NCI-H2171 treated with DMSO at 0.1 percent for 48 hours (cell line): Measurements from ENCODE around the gene COX7B.
"Not testable (repeated sequence)": the region's sequence is repeated elsewhere in the genome, so short reads cannot be mapped to it uniquely, and the experiment has no call there.

Experiments
- DNase-seq: peaks from one replicate; lab custom pipeline; 2025; lab: John Stamatoyannopoulos, UW

Gene COX7B, protein sequence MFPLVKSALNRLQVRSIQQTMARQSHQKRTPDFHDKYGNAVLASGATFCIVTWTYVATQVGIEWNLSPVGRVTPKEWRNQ

DNA sequence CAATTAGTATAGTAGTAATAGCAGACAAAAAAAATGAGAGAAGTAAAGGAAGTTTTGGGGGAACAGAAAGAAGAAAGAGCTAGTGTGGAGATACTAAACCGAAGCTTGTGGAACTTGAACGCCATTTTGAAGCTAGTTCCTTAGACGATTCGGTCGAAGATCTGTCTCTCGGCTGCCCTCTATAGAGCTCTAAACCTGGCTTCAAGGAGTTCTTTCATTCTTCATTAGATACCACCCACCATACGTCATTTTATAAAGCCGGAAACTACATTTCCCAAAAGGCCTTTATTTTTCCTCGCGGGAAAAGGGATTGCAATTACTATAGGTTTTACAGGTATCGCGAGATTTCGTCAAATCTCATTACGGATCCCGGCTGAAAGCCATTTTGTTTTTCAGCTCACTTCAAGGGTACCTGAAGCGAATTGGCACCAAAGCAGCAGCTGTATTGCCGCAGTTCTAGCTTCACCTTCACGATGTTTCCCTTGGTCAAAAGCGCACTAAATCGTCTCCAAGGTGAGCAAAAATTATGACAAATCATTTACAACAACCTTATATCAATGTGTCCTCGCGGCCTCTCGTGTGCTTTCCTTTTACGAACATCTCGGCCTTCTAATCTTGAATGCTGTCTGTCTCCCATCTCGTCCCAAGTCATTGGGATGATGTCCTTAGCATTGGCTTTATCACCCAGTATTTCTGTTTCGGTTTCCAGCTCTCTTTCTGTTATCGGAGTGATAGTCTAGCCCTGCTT, at the start of gene COX7B:
COX7B (plus strand) TSS at position 388 of the 748 bp plus-strand sequence; CDS start at position 474, 86 bp downstream.
- peak; percentile 94 for DNase-seq

DNA sequence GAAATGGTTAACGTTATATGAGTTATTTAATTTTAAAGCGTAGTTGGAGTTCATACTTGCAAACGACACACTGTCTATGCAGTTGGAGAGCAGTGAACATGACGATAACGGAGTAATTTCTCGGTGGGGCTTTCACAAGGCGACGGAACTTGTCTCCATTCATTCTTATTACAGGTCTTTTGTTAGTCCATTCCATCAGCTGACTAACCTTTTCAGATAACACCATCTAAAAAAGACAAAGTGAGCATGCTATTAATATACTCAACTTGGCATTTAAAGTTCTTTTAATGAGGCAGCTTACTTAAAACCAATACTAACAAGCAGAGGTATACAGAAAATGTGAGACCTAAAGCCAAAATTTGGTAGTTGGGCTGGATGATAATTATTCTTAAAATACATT, 23.9 kb upstream of the COX7B start:
- no peak for DNase-seq

DNA sequence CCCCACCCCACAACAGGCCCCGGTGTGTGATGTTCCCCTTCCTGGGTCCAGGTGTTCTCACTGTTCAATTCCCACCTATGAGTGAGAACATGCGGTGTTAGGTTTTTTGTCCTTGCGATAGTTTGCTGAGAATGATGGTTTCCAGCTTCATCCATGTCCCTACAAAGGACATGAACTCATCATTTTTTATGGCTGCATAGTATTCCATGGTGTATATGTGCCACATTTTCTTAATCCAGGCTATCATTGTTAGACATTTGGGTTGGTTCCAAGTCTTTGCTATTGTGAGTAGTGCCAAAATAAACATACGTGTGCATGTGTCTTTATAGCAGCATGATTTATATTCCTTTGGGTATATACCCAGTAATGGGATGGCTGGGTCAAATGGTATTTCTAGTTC, 17.9 kb upstream of the COX7B start:
- not testable (repeated sequence) for DNase-seq

DNA sequence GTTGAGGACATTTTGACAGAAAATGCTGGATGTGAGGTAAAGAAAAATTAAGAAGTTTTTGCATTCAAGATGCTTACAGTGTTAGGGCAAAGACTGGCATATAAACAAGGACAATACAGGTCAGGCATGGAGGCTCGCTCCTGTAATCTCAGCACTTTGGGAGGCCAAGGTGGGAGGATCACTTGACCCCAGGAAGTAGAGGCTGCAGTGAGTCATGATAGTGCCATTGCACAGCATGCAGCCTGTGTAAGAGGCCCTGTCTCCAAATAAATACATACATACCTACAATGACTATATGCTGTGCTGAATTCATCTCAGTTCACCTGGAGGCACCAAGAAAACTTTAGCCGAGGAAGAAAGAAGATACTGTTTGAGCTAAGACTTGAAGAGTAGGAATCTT, 6.4 kb upstream of the COX7B start:
- no peak for DNase-seq

DNA sequence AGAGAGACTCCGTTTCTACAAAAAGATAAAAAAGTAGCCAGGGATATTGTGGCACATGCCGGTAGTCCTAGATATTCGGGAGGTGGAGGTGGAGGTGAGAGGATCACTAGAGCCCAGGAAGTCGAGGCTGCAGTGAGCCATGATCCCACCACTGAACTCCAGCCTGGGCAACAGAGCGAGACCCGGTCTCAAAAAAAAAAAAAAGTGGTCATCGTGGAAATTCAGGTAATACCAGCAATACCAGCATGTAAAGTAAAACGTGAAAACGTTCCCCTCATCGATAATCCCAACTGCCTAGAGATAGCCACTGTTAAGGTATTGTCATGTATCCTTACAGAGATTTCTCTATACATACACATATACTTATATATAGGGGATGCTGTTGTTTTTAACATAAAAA, 5.6 kb upstream of the COX7B start:
- DNase-seq: no peak

DNA sequence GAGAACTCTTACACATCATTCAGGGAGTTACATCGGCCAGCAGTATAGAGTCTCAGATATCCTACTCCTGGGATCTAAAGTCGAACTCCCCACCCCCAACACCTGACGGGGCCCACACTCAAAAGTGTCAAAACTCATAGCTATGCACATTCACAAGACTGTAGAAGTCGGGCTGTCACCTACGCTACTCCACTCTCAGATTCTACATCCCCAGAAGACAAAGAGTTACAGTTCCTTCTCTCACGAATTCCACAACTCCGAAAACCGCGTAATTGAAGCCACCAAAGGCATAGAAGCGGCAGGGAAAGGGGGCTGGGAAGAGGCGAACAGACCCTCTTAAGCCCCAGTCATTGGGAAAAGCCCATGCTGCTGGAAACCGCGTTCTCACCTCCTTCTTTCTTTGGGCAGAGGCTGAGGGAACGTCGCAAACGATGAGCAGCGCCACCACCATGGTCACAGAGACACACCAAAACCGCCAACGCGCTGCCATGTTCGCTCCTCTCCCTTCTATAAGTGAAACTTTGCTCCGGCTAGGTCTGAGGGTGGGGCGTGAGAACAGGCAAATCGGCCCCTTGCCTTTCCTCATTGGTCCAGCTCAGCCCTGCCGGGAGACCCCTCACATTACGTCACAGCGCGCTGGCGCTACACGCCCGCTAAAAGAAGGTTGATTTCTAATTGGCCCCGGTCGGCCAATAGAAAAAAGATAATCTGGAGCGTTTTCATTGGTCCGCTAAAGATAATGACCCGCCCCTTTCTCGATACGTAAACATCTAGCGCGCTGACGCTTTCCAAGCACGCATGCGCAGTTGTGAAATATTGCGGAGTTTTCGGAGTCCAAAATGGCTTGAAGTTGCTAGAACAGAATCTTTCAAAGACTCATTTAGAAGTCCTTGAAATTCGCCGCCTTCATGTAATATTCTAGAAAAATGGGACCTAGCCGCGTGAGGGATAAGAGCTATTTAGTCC, 4.1 kb upstream of the COX7B start, which contains the start of gene MAGT1:
MAGT1 (minus strand) TSS at position 515 of the 966 bp plus-strand sequence; CDS start at position 490, 25 bp downstream.
- peak; percentile 91 for DNase-seq

DNA sequence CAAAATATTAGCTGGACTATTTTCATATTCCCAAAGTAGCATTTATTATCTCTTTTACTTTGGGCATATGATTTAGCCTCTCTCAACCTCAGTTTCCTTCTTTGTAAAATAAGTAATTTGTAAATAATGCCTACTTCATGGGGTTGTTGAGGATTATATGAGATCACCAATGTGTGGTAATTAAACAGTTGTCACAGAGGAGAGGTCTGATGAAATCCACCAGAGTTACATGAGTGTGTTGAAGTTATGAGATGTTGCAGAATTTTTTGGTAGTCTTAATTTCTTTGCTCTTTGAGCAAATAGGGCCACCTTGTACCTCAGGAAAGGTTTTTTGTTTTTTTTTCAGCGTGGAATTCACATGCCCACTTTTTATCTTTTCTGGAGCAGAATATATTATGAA, 1.4 kb downstream of the COX7B start:
- DNase-seq: no peak

DNA sequence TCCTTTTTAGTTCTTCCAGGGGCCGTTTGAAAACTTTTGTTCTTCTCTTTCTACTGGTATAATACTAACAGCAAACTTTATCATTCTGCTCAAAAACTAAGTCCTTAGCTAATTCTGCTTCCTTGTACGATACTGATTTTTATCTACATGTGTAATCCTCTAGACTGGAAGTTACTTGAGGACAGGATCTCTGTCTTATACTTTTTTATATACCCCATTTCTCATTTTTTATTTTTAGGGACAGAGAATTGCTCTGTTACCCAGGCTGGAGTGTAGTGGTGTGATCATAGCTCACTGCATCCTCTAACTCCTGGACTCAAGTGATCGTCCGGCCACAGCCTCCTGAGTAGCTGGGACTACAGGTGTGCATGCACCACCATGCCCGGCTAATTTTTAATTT, 2.2 kb downstream of the COX7B start:
- DNase-seq: no peak

DNA sequence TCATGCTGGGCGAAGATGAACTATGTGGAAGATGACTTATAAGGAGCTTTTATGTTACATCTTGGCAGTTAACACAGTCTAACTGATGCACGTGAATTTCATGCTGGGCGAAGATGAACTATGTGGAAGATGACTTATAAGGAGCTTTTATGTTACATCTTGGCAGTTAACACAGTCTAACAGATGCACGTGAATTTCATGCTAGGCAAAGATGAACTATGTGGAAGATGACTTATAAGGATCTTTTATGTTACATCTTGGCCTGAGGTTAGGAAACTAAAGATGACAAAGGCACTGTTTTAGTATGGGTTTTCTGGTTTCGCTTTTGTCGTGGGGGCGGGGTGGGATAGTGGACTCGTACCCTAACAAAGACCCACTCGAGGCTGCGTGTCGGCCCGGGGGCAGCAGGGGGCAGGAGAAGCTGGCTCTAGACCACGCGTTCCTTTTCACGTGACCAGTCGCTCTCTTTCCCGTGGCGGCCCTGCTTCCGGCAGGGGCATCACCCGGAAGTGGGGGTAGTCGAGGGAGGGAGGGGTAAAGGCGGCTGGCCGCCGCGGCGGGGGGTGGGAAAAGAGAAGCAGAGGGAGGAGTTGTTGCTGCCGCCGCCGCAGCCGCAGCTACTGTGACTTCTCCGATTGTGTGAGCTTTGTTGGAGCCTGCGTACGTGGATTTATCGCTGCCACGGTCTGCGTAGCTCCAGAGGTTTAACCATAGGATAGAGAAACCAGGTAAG, 11.0 kb downstream of the COX7B start, which contains the start of gene ATP7A:
ATP7A (plus strand) TSS at position 586 of the 733 bp plus-strand sequence. CDS start 60,949 bp downstream, outside the sequence.
- peak; percentile 90 for DNase-seq

DNA sequence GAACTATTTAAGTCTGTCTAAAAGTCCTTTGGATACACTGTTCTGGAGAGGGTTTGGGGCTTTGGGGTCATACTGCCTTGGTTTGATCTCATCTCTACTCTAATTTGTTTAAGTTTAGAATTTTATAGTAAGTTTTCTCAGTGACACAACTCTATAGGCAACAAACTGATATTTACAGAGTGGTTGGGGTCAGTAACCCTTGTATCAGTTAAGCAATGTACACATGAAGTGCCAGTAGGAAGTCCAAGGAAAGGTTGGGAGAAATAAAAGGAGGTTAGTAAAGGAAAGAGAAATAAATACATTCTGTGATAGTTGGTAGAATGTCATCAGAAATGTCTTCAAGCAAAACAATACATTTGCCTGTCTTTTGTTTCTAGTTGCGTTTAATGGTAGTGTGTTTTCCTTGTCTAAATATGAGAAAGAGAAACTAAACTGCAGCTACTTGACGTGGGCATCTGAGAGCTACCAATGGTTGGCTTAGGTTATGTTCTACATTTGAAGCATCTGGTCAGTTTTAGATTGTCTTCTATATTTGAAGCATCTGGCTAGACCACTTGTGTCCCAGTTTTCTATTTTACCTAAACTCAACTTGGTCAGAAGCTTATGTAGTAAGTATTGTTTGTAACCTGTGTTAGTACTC, 18.1 kb downstream of the COX7B start:
- DNase-seq: no peak

DNA sequence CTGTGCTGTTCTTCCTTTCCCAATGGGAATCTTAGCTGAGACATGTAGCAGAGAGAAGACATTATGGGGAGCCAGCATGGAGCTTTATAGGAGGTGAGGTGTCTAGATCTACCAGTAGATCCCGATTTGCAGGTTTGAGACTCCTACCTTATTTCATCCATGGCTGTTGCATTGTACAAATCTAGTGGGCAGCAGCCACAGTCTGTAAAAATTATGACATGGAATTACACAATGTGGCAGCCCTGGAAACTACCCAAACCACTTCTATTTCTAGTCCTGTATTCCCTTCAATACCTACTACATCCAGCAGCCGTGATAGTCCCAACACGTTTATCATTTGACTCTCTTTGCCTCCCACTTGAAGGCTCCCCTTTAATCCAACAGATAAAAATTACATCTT, 19.3 kb downstream of the COX7B start:
- no peak for DNase-seq

DNA sequence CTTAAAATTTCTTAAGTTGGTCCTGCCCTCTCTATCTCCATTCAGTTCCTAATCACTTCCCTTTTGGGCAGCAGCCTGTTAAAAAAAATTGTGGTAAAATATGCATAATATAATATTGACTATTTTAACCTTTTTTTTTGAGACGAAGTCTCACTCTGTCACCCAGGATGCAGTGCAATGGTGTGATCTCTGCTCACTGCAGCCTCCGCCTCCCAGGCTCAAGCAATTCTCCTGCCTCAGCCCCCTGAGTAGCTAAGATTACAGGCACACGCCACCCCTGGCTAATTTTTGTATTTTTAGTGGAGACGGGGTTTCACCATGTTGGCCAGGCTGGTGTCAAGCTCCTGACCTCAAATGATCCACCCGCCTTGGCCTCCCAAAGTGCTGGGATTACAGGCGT, 20.1 kb downstream of the COX7B start:
- not testable (repeated sequence) for DNase-seq

DNA sequence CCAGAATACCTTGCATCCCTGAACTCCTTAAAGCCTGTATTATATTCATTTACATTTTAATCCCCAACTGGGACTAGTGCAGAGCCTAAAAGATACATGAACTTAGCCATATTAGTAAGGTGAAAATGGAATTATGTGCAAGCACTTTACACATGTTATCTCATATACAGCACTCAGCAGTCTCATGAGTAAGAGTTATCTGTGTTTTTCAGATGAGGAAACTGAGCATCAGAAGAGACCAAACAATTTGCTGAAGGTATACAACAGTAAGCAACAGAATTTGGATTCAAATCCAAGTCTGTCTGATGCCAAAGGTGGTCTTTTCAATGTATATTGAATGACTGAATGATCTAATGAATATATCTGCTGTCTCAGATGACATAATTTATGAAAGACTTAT, 23.5 kb downstream of the COX7B start:
- DNase-seq: no peak

DNA sequence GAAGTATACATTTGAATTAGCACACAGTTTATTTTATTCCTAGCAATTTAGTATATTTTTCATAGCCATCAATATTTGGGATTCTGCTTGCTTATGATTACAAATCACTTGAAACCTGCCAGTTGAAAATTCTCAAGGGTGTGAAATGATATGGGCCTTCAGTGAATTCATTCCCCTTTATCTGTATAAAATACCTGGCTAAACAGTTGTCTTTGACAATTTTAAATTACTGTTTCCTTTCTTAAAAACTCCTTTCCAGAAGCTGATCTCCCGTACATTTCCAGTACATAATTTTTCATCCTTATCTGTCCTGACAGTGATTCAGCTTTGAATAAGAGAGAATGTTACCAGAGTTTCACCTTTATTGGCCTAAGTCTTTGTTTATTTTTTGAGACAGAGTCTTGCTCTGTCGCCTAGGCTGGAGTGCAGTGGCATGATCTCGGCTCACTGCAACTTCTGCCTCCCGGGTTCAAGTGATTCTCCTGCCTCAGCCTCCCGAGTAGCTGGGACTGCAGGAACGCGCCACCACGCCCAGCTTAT, 25.1 kb downstream of the COX7B start:
- DNase-seq: no peak

DNA sequence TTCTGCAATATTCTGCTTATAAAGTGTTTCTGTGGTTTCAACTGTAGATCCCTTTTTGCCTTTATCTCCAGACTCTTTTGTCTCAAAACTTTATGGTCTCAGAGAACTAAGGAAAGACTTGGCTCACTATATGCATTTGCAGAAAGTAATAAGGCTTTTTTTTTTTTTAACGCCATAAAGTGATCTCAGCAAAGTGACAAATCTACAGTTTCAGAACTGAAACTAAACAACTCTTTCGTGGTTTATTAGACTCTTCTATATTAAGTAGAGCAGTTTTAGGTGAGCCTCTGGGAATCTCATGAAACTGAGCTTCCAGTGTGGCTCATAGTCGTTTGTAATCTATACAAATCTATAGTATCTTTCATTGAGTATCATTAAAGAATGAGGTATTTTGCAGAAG, 26.5 kb downstream of the COX7B start:
- no peak for DNase-seq

DNA sequence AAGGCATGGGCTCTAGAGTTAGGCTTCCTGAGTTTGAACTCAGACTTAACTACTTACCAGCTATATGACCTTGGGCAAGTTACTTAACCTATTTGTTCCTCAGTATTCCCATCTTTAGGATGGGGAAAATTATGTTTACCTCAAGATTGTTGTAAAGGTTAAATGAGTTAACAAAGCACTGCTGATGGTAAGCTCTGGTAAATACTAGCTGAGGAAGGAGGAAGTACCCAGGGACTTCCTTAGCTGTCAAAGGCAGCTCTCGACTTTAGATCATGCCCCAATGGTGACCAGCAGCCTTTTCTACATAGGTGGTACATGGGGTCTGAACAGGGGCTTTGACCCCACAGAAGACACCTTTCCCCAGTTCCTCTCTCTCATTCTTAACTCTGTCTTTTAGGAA, 31.3 kb downstream of the COX7B start:
- no peak for DNase-seq

DNA sequence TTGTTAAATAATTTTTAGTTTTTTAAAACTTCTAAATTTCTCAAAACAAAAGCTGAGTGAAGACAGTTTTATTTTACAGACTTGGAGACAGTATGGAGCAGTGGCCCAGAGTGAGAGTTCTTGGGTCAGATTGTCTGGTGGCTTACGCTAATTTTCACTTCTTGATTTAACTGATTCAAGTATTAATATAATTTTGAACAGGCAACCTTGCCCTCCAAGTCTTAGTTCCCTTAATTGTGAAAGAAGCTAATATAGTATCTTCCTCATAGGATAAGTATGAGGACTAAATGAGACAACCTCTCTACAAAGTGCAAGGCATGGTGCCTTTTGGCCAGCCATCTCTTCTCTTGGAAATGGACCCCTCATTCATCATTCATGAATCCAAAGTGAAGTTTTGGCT, 36.6 kb downstream of the COX7B start:
- DNase-seq: no peak

DNA sequence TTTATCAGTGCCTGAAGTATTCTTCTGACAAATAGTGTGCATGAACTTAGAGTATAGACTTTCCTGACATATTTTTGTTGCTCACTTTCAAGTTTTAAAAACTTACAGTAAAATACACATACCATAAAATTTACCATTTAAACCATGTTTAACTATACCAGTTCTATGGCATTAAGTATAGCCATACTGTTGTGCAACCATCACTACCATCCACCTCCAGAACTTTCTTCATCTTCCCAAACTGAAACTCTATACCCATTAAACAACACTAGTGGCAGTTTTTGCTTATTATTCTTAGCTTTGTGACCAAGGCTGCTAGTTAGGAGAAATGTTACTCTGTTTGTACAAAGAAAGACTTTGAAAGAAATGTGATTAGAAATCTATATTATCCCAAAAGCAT, 37.0 kb downstream of the COX7B start:
- no peak for DNase-seq

DNA sequence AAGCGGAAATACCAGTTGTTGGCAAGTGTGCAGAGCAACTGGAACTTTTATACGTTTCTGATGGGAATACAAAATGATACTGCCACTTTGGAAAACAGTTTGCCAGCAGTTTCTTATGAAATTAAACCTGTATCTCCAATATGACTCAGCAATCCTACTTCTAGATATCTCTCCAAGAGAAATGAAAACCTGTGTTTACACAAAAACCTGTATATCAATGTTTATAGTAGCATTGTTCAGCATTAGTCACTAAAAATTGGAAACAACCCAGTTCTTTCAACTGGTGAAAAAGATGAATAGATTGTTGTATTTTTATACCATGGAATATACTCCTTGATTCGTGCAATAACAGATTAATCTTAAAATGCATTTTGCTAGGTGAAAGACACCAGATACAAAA, 38.0 kb downstream of the COX7B start:
- no peak for DNase-seq

DNA sequence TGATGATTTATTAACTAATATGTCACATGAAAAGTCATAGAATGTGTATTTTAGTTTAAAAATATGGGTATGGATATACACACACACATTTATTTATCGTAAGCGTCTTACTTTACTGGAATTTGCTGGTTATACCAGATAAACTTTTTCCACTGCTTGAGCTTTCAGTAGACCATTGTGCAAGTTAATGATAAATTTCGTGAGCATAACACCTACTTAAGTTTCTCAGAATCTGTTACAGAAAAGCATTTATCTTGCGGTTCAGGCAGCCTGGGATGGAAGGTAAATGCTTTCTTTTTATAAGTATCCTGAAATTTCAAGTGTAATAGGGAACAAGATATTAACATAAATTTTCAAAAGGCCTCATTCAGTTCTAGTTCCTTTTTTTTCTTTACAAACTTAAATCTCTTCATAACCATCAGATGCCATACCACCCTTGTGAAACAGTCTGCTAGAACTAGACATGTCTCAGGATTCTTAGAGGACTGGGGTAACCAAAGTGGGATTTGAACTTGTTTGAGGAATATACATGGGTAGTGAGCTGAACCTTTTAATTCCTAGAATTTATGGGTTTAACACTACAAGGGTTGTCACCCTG, 38.9 kb downstream of the COX7B start:
- DNase-seq: no peak

DNA sequence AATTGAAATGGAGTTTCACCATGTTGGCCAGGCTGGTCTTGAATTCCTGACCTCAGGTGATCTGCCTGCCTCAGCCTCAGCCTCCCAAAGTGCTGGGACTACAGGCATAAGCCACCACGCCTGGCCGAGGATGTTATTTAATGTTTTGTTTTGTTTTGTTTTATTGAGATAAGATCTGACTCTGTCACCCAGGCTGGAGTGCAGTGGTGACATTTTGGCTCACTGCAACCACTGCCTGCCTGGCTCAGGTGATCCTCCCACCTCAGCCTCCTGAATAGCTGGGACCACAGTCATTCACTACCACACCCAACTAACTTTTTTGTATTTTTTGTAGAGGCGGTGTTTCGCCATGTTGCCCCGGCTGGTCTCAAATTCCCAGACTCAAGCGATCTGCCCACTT, 45.8 kb downstream of the COX7B start:
- not testable (repeated sequence) for DNase-seq
